Stimulated activated naive CD4-positive, alpha-beta T cell (primary cell): ENCODE results near the gene FARP2.
A peak's percentile ranks its signal among the peaks of the same experiment; 100 is the strongest.

Experiments
- DNase-seq, 6 experiments: peaks; one replicate each; lab custom pipeline; 2025; lab: John Stamatoyannopoulos, UW

Gene FARP2

DNA sequence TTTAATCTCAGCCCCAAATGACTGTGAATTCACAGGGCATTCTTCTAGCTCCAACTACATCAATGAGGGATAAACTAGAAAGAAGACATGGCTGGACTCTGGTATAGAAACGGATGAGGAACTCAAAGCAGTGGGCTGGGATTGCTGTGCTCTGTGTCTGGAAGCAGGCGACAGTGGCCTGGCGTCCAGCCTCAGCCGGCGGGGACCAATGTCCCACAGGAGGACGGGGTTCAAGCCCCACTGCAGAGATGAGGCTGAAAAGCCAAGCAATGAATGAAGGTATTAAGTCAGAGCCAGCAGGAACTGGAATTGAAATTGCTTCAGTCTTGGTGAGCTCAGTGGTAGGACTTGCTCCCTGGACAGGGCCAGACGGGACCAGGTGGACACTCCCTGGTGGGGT lies 178.2 kb downstream of the FARP2 start:
- no peak for DNase-seq

- no peak for DNase-seq
Measured at GRCh38 chr2:241534701-241535375, 178.8 kb downstream of the FARP2 start.

- DNase-seq: no peak
Measured at GRCh38 chr2:241535871-241536655, 180.0 kb downstream of the FARP2 start.

DNA sequence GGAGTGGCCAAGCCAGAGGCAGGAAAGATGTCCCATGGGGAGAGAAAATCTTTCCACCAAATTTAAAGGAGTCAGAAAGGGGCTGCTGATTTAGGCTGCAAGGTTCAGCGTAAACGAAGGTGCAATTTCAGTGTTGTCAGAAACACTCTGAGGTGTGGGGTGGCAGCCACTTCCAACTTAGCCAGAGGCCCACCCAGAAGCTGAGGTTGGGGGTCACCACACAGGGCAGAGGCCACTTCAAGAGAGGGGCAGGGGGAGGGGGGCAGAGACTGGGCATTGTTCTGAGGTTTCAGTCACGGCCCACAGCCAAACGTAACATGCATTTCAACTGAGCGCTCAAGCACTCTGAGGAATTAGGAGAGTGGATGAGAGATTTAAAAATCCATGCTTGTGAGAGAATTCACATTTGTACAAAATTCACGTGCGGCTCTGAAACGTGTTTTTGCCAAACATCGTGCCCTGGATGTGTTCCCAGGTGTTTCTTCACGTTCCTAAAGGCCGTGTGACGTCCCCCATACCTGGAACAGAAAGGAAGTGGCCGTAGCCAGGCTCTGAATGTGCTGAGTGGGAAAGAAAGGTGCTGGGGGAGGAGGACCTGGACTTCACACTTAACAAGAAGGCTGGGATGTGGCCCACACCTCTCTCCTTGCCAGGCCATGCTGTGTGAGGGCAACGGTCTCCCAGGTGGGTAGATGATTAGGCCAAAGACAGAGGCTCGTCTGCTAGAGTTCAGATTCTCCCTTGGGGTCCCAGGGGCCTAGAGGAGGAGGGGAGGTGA lies 182.9 kb downstream of the FARP2 start:
- DNase-seq: no peak

DNA sequence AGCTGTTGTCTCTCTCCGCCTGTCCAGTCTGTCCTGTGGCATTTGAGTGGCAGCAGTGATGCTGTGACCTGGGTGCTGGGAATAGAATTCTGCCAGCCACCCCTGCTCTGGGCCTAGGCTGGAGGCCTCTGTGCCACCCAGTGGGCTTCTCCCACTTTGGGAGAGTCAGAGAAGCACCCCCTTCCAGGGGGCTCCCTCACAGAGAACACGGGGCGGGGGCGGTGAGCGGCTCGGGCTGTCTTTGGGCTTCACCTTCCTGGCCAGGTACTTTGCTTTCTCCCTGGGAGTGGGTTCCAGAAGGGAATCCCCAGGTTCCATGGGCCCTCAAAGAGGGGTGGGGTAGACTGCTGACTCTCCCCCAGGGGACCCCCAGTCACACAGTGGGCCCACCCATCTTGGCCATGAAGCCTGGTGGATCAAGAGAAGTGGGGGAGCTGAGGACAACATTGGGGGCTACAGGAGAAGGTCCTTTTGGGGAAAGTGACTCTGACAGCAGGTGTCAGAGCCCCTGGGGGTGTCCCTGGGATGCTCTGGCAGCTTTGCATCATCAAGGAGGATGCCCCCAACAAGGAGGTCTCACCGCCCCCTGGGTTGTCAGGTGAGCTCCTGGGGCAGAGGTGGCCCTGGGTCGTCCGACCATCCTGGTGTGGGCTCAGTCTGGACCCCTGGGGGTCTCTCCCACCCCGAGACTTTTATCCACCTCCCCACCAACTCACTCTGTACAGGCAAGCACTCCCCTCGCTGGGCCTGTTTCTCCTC lies 183.7 kb downstream of the FARP2 start:
- DNase-seq: no peak

DNA sequence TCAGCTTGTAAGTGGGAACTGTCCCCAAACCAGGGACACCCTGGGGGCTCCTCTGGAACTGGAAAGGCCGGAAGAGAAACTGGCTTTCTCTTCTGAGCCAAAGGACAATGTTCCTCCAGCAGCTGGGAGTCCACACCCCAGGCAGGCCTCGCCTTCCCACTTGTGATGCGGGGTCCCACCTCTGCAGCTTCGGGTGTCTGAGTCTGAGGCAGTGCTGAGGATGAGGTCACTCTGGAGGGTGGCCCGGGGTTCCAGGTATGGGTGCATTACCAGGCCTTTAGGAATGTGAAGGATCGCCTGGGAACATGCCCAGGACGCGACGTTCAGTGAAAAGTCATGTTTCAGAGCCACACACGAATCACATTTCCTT lies 184.3 kb downstream of the FARP2 start:
- DNase-seq: no peak

- peak; percentile 17 to 66 (median 54) for DNase-seq
Measured at GRCh38 chr2:241540771-241541561, 184.9 kb downstream of the FARP2 start.

- no peak for DNase-seq
Measured at GRCh38 chr2:241541564-241542277, 185.6 kb downstream of the FARP2 start.

DNA sequence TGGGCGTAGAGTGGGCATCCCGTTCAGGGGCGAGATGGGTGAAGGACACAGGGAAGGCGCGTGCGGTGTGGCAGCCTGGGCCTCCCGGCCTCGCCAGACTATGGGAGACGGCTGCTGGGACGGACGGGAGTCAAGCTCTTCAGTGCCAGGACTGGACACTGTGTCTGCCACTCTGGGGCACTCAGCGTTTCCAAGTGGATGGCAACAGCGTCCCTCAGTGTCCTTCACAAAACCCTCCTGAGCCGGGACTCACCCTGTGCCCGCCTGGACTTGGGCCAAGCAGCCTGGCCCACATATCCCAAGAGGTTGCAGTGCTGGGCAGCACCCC lies 186.2 kb downstream of the FARP2 start:
- no peak for DNase-seq
